Measurements from ENCODE around the gene PHF14.

Gene PHF14

DNA sequence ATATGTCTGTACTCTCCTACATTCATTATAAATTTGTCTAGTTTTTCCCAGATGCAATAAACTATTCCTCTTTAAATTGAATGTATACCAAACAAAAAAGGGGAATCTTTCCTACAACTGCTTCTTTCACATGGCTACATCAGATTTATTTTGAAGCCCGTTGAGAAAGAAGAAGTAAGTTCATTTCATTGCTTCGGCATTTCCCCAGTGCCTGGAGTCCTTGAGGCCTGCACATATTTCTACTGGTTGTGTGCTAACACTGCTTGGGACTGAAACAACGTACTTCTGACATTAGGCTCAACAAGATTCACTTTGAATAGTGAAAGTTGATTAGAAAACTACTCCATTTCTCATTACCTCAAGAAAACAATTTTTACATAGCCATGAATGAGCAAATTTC is 201.7 kb downstream of the PHF14 start:
- no peak for DNase-seq

GRCh38 chr7:11175887-11176286 is 202.2 kb downstream of the PHF14 start:
- DNase-seq, result no peak

- DNase-seq, result no peak
Measured at GRCh38 chr7:11176985-11177555, 203.4 kb downstream of the PHF14 start.

DNA sequence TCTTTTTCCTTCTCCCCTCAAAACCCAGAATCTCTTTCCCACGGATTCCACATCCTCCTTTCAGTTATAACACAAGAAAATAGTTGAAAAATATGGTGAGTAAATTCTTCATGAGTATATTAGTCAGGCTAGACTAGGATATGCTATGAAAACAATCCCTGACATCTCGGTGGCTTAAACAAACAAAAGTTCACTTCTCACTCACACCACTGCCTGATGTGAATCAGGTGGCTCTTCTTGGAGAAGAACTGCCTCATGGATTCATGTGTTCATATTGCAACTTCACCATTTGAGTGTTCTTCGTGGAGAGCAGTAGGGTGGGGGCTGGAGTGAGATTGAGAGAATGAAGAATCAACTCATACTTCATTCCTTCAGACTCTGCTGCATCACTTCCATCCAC is 204.1 kb downstream of the PHF14 start:
- no peak for DNase-seq

DNA sequence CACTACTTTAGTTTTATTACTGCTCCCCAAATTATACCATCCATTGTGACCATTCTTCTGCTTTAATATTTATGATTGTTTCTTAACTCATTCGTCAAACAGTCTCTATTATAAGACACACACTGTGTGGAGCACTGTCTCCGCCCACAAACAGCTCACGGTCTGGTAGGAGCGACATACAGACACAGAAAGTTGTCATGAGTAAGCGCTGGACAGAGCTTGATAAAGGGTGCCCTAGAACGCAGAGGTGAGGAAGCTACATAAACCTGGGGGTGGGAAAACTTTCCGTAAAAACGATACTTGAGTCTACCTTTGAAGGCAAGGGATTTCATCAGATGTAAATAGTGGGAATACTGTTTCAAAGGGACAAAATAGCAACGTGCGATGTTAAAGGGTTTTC is 207.9 kb downstream of the PHF14 start:
- no peak for DNase-seq

GRCh38 chr7:11182736-11183135 is 209.1 kb downstream of the PHF14 start:
- DNase-seq, result no peak

- DNase-seq, result no peak
Measured at GRCh38 chr7:11185179-11185815, 211.6 kb downstream of the PHF14 start.

- DNase-seq, result no peak
Measured at GRCh38 chr7:11188529-11189310, 215.0 kb downstream of the PHF14 start.

- no peak for DNase-seq
Measured at GRCh38 chr7:11191081-11191480, 217.4 kb downstream of the PHF14 start.

DNA sequence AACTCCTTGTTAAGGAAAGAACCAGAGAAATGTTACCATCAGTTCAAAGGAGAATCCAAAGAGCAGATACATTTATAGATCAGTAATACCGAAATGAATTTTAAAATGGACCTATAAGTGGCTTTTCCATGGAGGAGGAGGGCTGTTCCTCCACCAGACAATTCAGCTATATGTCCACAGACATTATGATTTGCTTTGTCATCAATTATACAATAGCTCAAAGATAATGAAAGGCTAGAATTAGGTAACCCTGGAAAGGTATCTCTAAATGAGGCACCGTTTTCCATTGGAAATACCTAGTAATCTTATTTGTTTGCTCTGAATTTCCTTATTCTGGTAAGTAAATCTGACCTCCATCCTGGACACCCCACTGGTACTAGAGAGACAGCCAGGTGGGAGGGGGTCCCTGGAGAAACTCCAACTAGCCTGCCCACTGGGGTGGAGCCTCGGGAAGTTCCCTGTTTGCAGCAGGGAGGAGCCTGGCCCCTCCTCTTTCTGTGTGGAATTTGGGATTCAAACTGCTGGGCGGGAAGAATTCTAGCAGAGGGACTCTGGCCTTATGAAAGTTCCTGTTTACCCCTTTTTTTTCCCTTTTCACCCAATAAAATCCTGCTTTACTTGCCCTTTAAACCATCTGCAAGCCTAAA is 218.0 kb downstream of the PHF14 start:
- no peak for DNase-seq

GRCh38 chr7:11192506-11192905 is 218.8 kb downstream of the PHF14 start:
- no peak for DNase-seq

DNA sequence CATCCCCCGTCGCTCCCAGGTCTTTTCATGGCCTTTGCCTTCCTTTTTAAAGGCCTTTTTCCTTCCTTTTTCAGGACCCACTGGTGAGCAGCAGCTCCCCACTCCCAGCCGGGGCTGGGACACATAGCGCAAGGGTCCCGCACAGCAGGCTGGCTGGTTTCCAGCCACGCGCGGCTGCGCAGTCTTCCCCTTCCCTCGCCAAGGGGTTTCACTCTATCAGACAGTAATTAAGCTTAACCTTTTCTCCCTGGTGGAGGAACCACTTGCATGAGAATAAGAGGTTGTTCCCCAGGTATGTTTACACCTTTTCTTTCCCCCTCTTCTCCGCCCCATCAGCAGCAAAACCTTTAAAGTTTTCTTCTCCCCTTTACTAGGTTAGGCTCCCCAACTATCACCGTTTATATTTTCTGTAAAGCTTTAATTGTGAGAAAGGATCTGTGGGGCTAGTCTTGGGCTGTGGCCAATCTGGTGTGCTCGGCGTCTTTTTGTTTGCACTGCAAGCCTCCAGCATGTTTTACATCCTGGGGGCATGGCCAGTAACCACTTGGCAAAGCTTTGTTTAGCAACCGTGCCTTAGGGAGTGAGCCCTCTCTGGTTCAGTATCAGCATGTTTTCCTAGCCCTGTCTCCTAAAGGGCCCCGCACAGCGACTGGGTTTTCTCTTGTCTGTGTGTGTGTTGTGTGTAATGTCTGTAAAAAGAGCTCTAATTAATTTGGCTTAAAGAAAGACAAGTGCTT is 219.6 kb downstream of the PHF14 start:
- no peak for DNase-seq

- DNase-seq, result no peak
Measured at GRCh38 chr7:11193888-11194287, 220.2 kb downstream of the PHF14 start.

DNA sequence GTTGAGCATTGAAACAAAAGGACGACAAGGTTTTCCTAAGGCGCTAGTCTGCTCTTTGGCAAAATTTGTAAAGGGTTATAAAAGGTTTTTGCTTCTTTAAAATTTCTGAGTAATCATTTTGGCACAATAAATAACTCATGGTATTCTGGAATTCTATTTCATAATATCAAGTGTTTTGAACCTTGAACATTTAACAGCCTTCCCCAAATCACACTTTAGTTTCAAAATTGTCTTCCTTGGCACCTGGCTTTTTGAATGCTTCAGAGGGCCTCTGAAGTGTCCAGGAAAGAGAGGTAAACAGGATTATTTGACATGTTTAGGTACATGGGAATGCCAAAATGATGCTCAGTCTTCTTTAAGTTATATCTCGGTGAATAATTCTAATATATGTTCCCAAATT is 220.8 kb downstream of the PHF14 start:
- no peak for DNase-seq

DNA sequence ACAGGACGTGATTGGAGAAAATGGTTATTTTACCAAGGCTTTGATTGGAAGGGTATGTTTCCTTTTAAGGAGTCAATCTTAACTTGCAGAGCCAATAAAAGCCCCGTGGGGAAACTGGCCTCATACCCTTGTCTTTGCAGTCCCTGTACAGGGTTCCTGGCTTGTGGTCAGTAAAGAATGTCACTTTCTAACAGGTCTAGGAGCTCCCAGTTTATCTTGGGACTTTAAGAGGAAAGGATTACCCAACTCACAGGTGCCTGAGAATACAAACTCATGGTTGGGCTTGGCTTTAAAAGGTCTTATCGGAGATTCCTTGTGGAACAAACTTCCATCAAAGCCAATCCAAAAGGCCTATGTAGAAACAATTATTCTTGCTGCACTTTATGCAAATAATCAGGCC is 221.8 kb downstream of the PHF14 start:
- no peak for DNase-seq

DNA sequence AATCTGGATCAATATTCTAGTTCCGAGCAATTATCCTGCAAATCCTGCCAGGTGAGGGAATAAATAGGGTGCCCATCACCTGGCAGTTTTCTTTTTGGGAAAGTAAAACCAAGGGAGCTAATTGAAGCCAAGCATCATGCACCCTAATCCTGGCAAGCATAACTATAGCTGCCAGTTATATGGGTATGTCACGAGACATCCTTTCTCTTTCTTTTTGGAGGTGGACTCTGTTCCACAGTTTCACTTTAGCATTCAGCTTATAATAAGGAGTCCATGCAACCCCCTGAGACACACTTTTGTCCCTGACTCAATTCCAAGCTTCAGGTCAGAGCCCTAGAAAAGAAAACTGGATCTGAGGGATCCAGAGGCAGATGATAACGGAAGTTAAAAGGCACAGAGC is 222.5 kb downstream of the PHF14 start:
- no peak for DNase-seq

- no peak for DNase-seq
Measured at GRCh38 chr7:11203224-11203623, 229.6 kb downstream of the PHF14 start.

- no peak for DNase-seq
Measured at GRCh38 chr7:11203683-11204082, 230.0 kb downstream of the PHF14 start.

- peak; percentile 59 for DNase-seq
Measured at GRCh38 chr7:11206177-11206899, 232.7 kb downstream of the PHF14 start.

DNA sequence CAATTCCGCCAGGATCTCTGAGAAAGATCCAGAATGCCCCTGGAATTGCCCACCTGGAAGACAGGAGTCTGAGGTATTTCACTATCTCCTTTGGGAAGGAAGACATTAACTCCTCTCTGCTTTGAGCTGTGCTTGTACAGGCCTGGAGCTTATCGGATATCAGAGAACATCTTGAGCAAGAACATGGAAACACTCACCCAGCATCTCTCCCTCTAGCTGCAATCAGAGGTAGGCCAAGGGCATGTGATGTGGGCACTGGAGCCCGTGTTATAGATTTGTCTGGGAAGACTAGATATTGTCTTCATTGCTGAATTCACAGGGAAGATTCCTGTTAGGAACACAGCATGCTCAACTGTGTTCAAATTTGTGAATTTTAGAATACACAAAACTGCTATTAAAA is 233.9 kb downstream of the PHF14 start:
- DNase-seq, result no peak

GRCh38 chr7:11208883-11209465 is 235.3 kb downstream of the PHF14 start:
- no peak for DNase-seq

DNA sequence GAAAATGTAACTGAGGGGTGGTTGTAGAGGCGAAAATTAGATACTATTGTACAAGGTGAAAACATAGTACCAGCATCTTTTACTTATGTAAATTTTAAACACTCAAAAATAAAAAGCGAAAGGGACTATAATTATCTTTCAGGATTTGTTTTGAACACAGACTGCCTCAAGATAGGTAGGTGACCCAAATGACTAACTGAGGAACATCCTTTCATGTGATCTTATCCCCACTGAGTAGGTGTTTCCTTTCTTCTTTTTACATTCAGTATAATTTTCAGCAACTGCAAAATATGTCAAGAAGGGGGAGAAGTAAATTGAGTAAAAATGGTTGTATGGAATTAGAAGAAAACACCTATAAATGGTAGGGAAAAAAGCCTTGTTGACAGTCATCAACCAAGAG is 236.7 kb downstream of the PHF14 start:
- no peak for DNase-seq
